ENCODE measurements around the gene ATP2A3. TPM values are rescaled to one million over a fixed set of nuclear protein-coding genes. Genes with fewer than 3 reads are reported as not detected.

Gene ATP2A3
- total RNA-seq, 1 experiment from 2014 or later, result 13.3 TPM

DNA sequence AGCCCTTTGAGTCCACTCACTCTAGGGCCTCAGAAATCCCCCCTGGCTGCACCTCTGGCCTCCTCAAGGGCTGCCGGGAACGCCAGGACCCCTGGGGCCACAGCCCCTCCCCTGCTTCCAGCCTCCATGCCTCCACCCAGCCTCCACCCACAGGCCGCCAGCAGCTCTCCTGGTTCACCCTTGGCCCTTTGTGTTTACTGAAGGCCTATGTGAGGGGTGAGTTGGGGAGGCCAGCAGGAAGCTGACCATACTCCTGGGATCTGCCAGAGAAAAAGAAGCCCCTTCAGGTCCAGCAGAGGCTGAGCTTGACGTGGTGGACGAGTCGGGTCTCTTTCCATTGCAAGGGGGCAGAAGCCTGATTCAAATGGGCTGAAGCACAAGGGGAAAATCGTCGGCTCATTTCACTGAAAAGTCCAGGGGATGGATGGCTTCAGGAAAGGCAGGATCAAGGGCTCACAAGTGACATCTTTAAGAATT lies 18.3 kb upstream of the ATP2A3 start:
- no peaks in the 10 kb centered on the region for H3K9me3 ChIP-seq (ENCODE audit: control insufficient read depth, low read depth, low read length)
- DNase-seq, result peak; percentile 25
- H4K8ac ChIP-seq (replicated peaks; ENCODE audit: insufficient read length, low read depth, low read length), result no peak overlapping the region
- H3T11ph ChIP-seq (ENCODE audit: low read length), result no peak overlapping the region
- H3K4me3 Mint-ChIP-seq, result no peak overlapping the region
- H3K79me2 ChIP-seq (ENCODE audit: insufficient read depth, low read length), result no peaks in the 10 kb centered on the region
- no peak overlapping the region for H2AFZ ChIP-seq (ENCODE audit: low read length)
- H2BK12ac ChIP-seq (ENCODE audit: insufficient read length, low read depth, low read length), result no peak overlapping the region
- no peak overlapping the region for H2BK20ac ChIP-seq (ENCODE audit: low read depth, low read length, poor library complexity, severe bottlenecking)
- no peak overlapping the region for H3K18ac ChIP-seq (ENCODE audit: insufficient read length, low read depth, low read length)
- no peak overlapping the region for H3K9ac ChIP-seq (ENCODE audit: extremely low read depth, insufficient read length, low read length)
- no peak overlapping the region for H3K27ac ChIP-seq (ENCODE audit: insufficient read length, low read depth, low read length)
- no peak overlapping the region for H3K56ac ChIP-seq (ENCODE audit: insufficient read length, low read depth, low read length)
- H4K5ac ChIP-seq (ENCODE audit: insufficient read length, low read depth, low read length), result no peak overlapping the region
- WGBS (ENCODE audit: extremely low coverage, insufficient read length, low lambda C conversion rate), result no CpG with 5 or more reads among the region's 8 CpGs
- no peak overlapping the region for H3K23ac ChIP-seq (ENCODE audit: insufficient read length, low read depth, low read length)
- H3K27me3 Mint-ChIP-seq (ENCODE audit: low read depth), result peaks cover 3% of the 10 kb centered on the region; the same call in 1 of the 2 replicates
- H3K79me1 ChIP-seq (ENCODE audit: insufficient read depth, low read depth, low read length, poor library complexity, severe bottlenecking), result no peaks in the 10 kb centered on the region
- H3K4me2 ChIP-seq (ENCODE audit: insufficient read depth, insufficient read length, low read length), result no peak overlapping the region
- no peaks in the 10 kb centered on the region for H3K23me2 ChIP-seq (ENCODE audit: insufficient read length, low read depth, low read length, poor library complexity, severe bottlenecking)
- no peaks in the 10 kb centered on the region for H3K27me3 ChIP-seq (ENCODE audit: insufficient read depth, low read length)
- H3K4me1 ChIP-seq (ENCODE audit: insufficient read depth, low read length), result peaks cover 2% of the 10 kb centered on the region; the same call in 1 of the 2 replicates
- no peak overlapping the region for H2BK120ac ChIP-seq (ENCODE audit: low read depth, low read length, poor library complexity, severe bottlenecking)
- H3K4ac ChIP-seq (ENCODE audit: low read depth, low read length), result no peak overlapping the region
- H3K36me3 Mint-ChIP-seq (ENCODE audit: insufficient read depth in 1 of 3, low read depth in 3 of 3), result no peaks in the 10 kb centered on the region; a peak in 1 of 7 replicates
- H2BK15ac ChIP-seq (ENCODE audit: low read depth, low read length), result no peak overlapping the region
- no peak overlapping the region for H4K91ac ChIP-seq (ENCODE audit: insufficient read length, low read depth, low read length)
- TF ChIP-seq, protein P1, sequence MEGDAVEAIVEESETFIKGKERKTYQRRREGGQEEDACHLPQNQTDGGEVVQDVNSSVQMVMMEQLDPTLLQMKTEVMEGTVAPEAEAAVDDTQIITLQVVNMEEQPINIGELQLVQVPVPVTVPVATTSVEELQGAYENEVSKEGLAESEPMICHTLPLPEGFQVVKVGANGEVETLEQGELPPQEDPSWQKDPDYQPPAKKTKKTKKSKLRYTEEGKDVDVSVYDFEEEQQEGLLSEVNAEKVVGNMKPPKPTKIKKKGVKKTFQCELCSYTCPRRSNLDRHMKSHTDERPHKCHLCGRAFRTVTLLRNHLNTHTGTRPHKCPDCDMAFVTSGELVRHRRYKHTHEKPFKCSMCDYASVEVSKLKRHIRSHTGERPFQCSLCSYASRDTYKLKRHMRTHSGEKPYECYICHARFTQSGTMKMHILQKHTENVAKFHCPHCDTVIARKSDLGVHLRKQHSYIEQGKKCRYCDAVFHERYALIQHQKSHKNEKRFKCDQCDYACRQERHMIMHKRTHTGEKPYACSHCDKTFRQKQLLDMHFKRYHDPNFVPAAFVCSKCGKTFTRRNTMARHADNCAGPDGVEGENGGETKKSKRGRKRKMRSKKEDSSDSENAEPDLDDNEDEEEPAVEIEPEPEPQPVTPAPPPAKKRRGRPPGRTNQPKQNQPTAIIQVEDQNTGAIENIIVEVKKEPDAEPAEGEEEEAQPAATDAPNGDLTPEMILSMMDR (conservative IDR thresholded peaks at IDR 0.05), result no peak
- H3K9me3 Mint-ChIP-seq, result peaks cover 0 to 2% of the 10 kb centered on the region in 2 experiments; a peak in 2 of 5 replicates
- no peak overlapping the region for H2BK5ac ChIP-seq (ENCODE audit: insufficient read length, low read length)
- peak overlapping the region in 1 of 3 experiments; percentile 88; a peak in 1 of 7 replicates for H3K27ac Mint-ChIP-seq
- no peaks in the 10 kb centered on the region for H4K20me1 ChIP-seq (ENCODE audit: control insufficient read depth, insufficient read depth, insufficient read length)
- H3K4me1 Mint-ChIP-seq, result peaks cover 23 to 37% of the 10 kb centered on the region in 2 experiments
- no peak overlapping the region for H3K14ac ChIP-seq (ENCODE audit: insufficient read depth, low read length)
- H2AK5ac ChIP-seq (ENCODE audit: insufficient read length, low read length), result no peak overlapping the region

All from H9 (cell line).